ENCODE results near the gene ZNF888. TPM values are rescaled to one million over a fixed set of nuclear protein-coding genes. Genes with fewer than 3 reads are reported as not detected.
"Not testable (repeated sequence)": the region's sequence is repeated elsewhere in the genome, so short reads cannot be mapped to it uniquely, and the experiment has no call there.

The ZNF888 gene
- total RNA-seq, 3 donors from 2014 or later = 9.8 to 20.5 (median 16.7) TPM

DNA sequence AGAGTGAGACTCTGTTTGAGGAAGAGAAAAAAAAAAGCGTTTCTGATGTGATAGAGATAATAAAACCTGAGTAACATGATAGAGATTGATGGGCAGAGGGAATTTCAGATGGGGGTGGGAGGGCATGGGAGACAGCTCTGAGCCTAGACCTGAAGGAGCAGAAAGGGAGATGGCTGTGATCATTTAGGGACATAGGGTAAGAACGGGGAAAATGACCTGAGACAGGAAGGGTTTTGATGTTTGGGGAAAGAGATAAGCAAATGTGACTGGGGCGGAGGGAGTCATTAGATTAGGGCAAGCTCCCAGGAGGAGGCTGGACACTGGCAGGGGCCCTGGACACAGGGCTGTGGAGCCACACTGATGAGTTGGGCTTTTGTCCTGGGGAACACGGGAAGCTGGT is 31.9 kb downstream of the ZNF888 start:
- Histone ChIP-seq H3K4me3 (no peak overlapping the region), H3K36me3 (ENCODE audit: low read depth) (no peaks in the 10 kb centered on the region), H3K4me1 (ENCODE audit: low read depth) (peaks cover 1% of the 10 kb centered on the region), H3K9me3 (no peaks in the 10 kb centered on the region)
- TF ChIP-seq, protein P1, sequence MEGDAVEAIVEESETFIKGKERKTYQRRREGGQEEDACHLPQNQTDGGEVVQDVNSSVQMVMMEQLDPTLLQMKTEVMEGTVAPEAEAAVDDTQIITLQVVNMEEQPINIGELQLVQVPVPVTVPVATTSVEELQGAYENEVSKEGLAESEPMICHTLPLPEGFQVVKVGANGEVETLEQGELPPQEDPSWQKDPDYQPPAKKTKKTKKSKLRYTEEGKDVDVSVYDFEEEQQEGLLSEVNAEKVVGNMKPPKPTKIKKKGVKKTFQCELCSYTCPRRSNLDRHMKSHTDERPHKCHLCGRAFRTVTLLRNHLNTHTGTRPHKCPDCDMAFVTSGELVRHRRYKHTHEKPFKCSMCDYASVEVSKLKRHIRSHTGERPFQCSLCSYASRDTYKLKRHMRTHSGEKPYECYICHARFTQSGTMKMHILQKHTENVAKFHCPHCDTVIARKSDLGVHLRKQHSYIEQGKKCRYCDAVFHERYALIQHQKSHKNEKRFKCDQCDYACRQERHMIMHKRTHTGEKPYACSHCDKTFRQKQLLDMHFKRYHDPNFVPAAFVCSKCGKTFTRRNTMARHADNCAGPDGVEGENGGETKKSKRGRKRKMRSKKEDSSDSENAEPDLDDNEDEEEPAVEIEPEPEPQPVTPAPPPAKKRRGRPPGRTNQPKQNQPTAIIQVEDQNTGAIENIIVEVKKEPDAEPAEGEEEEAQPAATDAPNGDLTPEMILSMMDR (IDR thresholded peaks at IDR 0.05) = no peak
- no peak for ATAC-seq
- intact Hi-C loops (cut with DNase I, micrococcal nuclease) = no loop called here
- no peak for DNase-seq

GRCh38 chr19:52889931-52890330 is 33.3 kb downstream of the ZNF888 start:
- peaks cover 10% of the 10 kb centered on the region for H3K9me3 ChIP-seq
- intact Hi-C loops (cut with DNase I, micrococcal nuclease) = no loop called here
- DNase-seq (no peak), ATAC-seq (no peak)
- no peaks in the 10 kb centered on the region for H3K4me1 ChIP-seq (ENCODE audit: low read depth)
- H3K4me3 ChIP-seq = no peak overlapping the region
- TF ChIP-seq, protein P1 (IDR thresholded peaks at IDR 0.05) = no peak
- H3K36me3 ChIP-seq (ENCODE audit: low read depth) = no peaks in the 10 kb centered on the region

DNA sequence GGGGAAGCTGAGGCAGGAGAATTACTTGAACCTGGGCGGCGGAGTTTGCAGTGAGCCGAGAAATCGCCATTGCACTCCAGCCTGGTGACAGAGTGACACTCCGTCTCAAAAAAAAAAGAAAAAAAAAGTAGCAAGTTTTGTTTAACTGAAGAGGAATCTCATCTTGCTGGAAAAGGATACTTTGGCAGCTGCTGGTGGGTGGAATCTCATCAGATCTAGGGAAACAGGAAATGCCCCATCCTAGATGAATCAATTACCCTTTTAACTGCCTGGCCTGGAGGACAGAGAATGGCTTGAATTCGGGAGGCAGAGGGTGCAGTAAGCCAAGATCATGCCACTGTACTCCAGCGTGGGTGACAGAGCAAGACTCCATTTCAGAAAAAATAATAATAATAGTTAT is 34.2 kb downstream of the ZNF888 start:
- no peak overlapping the region for H3K4me3 ChIP-seq
- H3K9me3 ChIP-seq = peaks cover 19% of the 10 kb centered on the region
- TF ChIP-seq, protein P1 (IDR thresholded peaks at IDR 0.05) = no peak
- DNase-seq (no peak), ATAC-seq (no peak)
- H3K4me1 ChIP-seq (ENCODE audit: low read depth) = no peaks in the 10 kb centered on the region
- intact Hi-C loops (cut with DNase I, micrococcal nuclease) = no loop called here
- peaks cover 3% of the 10 kb centered on the region for H3K36me3 ChIP-seq (ENCODE audit: low read depth)

- DNase-seq (no peak), ATAC-seq (no peak)
- H3K9me3 ChIP-seq = peaks cover 98% of the 10 kb centered on the region
- intact Hi-C loops (cut with DNase I, micrococcal nuclease) = no loop called here
- peaks cover 34% of the 10 kb centered on the region for H3K36me3 ChIP-seq (ENCODE audit: low read depth)
- no peaks in the 10 kb centered on the region for H3K4me1 ChIP-seq (ENCODE audit: low read depth)
- no peak overlapping the region for H3K4me3 ChIP-seq
- TF ChIP-seq, protein P1 (IDR thresholded peaks at IDR 0.05) = no peak
Measured at GRCh38 chr19:52880895-52881389, 42.3 kb downstream of the ZNF888 start.

DNA sequence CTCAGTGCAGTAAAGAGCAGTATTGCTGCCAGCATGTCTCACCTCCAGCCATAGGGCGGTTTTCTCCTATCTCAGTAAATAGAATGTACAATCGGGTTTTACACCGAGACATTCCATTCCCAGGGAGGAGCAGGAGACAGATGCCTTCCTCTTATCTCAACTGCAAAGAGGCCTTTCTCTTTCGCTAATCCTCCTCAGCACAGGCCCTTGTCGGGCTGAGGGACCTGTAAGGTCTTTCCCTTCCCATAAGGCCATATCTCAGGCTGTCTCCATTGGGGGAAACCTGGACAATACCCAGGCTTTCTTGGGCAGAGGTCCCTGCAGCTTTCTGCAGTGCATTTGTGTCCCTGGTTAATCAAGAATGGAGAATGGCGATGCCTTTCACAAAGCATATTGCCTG is 50.2 kb downstream of the ZNF888 start:
- intact Hi-C loops (cut with DNase I, micrococcal nuclease); H3K36me3 ChIP-seq (ENCODE audit: low read depth); DNase-seq; H3K4me1 ChIP-seq (ENCODE audit: low read depth); ATAC-seq; H3K4me3 ChIP-seq: not testable (repeated sequence)
- H3K9me3 ChIP-seq = peaks cover 21% of the 10 kb centered on the region

- no peak overlapping the region for H3K4me3 ChIP-seq
- no peaks in the 10 kb centered on the region for H3K4me1 ChIP-seq (ENCODE audit: low read depth)
- peaks cover 6% of the 10 kb centered on the region for H3K9me3 ChIP-seq
- intact Hi-C loops (cut with DNase I, micrococcal nuclease) = no loop called here
- DNase-seq (no peak), ATAC-seq (no peak)
- no peaks in the 10 kb centered on the region for H3K36me3 ChIP-seq (ENCODE audit: low read depth)
- TF ChIP-seq, protein P1 (IDR thresholded peaks at IDR 0.05) = no peak
Measured at GRCh38 chr19:52871466-52871865, 51.8 kb downstream of the ZNF888 start.

- intact Hi-C loops (cut with DNase I, micrococcal nuclease); H3K36me3 ChIP-seq (ENCODE audit: low read depth); H3K4me1 ChIP-seq (ENCODE audit: low read depth); H3K9me3 ChIP-seq; DNase-seq; ATAC-seq; H3K4me3 ChIP-seq: not testable (repeated sequence)
Measured at GRCh38 chr19:52868031-52868430, 55.2 kb downstream of the ZNF888 start.

DNA sequence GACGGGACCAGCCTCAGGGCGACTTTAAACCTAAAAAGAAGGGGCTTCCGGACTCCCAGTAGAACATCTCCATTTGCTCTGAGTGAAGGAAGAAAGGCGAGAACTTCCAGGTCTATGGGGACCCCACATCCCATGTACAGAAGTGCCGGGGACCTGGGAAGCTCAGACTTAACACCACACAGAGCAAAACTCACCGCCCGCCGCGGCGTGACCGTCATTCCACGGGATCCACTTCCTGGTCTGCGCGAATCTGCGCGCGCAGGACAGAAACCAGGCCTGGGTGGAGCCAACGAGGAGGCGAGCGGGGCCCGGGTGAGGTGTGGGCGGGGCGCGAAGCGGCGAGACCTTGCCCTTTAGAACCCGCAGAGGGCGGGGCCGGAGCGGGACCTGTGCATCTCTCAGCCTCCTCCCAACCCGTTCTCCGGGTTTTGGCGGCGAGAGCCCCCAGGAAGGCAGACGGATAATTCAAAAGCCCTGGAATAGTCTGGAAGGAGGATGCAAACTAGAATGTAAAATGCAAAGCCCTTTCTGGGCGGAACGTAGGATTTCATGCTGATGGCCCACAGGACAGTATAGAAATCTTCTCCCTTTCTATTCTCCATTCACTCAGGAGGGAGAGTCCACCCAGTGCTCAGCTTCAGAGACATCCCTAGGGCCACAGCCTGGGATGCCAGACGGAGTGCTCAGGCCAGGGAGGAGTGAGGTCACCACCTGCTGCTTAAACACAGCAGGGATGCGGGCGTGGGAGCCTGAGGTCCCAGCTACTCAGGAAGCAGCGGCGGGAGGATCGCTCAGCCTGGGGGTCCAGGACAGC is 65.6 kb downstream of the ZNF888 start, which contains the start of gene ZNF468:
Gene ZNF468 (minus strand): TSS at position 242 of the 814 bp plus-strand sequence. CDS start 3,347 bp downstream, outside the sequence.
- H3K9me3 ChIP-seq; H3K4me1 ChIP-seq (ENCODE audit: low read depth); H3K36me3 ChIP-seq (ENCODE audit: low read depth); intact Hi-C loops (cut with DNase I, micrococcal nuclease): not testable (repeated sequence)
- ATAC-seq (peak; percentile 100), DNase-seq (peak; percentile 81 to 91 (median 84))
- peak within 1 kb of the TSS; percentile 36 for H3K4me3 ChIP-seq

Data from mucosa of descending colon (tissue), 3 donors.